AG09319 (cell line): ENCODE measurements around the gene SLC9A1.

Experiments
- DNase-seq: peaks from one replicate; pipeline ENCODE4 v3.0.0-alpha.2; 2010; ENCODE audit warnings: low read depth; ENCODE audit errors: extremely low read depth
- TF ChIP-seq, protein P1 (sequence below): IDR thresholded peaks from 2 replicates; pipeline ENCODE4 v1.5.1; 2011; ENCODE audit warnings: low read depth, mild to moderate bottlenecking, inconsistent platforms, low read length, moderate library complexity

The SLC9A1 gene

DNA sequence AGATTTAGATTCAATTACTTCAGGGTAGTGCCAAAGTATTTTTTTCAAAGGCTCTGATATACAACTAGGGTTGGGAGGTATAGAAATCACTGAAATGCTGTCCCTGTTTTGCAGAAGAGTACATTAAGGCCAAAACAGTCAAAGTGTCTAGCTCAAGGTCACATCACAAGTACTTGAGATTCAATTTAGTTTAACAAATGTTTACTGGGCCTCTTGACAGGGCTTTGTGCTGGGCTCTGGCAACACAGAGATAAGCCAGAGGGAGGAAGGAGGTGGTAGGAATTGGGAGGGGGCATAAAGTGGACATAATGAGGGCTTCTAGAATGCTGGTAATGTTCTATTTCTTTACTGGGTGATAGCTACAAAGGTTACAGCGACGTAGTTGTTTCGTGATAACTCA lies 2.3 kb upstream of the SLC9A1 start:
- no peak for DNase-seq
- TF ChIP-seq, protein P1, sequence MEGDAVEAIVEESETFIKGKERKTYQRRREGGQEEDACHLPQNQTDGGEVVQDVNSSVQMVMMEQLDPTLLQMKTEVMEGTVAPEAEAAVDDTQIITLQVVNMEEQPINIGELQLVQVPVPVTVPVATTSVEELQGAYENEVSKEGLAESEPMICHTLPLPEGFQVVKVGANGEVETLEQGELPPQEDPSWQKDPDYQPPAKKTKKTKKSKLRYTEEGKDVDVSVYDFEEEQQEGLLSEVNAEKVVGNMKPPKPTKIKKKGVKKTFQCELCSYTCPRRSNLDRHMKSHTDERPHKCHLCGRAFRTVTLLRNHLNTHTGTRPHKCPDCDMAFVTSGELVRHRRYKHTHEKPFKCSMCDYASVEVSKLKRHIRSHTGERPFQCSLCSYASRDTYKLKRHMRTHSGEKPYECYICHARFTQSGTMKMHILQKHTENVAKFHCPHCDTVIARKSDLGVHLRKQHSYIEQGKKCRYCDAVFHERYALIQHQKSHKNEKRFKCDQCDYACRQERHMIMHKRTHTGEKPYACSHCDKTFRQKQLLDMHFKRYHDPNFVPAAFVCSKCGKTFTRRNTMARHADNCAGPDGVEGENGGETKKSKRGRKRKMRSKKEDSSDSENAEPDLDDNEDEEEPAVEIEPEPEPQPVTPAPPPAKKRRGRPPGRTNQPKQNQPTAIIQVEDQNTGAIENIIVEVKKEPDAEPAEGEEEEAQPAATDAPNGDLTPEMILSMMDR: no peak

DNA sequence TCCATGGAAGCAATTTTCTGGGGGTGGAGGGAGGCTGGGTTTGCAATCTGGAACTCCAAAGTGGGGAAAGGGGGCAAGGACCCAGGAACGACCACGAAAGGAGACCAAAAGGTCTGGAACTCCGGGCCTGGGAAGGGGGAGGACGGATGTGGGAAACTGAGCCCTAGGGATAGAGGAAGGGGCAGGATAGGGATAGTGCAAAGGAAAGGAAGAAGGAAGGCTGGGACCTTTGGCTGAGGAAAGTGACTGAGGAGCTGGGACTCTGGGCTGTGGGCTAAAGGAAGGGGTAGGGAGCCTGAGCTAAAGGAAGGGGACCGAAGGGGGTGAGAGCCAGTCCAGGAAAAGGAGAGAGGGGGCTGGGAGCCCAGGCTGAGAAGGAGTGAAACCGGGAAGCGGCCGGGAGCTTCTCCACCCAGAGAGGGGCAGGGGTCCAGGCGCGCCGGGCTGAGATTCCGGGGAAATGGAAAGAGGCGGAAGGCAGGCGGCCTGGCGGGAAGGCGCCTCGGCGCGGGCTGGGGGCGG lies 395 bp downstream of the SLC9A1 start:
- DNase-seq: no peak
- TF ChIP-seq, protein P1: no peak

DNA sequence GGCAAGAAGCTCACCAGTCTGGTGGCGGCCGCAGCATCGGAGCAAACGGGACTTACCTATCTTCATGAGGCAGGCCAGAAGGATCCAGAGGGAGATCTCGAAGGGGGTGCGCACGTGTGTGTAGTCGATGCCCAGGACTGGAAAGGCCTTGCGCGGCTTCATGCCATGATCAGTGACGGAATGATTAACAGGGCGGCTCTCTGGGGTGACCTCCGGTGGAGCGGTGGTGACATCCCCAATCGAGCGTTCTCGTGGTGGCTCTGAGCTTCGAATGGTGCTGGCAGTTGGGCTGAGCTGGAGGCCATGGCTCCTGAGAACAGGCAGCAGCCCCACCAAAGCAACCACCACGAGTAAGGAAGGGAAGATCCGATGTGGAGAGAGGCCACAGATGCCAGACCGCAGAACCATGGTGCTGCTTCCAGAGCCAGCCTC lies 982 bp downstream of the SLC9A1 start:
- DNase-seq: no peak
- TF ChIP-seq, protein P1: no peak

GRCh38 chr1:27153549-27153886 lies 1.4 kb downstream of the SLC9A1 start:
- TF ChIP-seq, protein P1: no peak
- DNase-seq: no peak

DNA sequence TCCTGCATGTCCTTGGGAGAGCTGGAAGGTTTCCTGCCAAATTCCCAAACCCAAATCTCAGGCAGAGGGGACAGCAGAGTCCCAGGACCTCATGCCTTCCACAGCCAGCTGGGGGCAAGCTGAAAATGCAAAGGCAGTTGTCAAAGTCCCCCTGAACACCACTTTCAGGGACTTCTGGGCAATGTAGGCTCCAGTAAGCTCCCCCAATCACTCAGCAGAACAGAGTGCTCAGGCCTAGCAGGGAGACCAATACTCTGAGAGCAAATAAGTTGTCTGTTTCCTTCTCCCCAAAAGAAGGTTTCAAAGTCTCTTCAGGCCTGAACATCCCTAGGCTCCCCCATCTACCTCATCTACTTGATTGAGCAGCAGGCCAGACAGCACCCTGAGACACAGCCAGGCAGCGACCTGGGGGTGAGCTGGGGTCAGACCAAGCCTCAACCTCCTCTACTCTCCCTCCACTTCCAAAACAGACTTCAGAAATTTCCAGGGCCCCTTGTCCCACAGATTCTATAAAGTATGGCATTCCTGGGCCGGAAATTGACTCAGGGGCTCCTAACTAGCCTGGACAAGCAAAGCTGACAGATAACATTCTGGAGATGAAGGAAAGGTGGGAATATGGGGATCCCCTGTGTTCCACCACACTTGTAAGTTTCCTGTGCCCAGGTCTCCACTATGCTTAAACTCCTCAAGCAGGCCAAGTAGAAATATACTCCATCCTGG lies 1.9 kb downstream of the SLC9A1 start:
- TF ChIP-seq, protein P1: no peak
- DNase-seq: no peak

DNA sequence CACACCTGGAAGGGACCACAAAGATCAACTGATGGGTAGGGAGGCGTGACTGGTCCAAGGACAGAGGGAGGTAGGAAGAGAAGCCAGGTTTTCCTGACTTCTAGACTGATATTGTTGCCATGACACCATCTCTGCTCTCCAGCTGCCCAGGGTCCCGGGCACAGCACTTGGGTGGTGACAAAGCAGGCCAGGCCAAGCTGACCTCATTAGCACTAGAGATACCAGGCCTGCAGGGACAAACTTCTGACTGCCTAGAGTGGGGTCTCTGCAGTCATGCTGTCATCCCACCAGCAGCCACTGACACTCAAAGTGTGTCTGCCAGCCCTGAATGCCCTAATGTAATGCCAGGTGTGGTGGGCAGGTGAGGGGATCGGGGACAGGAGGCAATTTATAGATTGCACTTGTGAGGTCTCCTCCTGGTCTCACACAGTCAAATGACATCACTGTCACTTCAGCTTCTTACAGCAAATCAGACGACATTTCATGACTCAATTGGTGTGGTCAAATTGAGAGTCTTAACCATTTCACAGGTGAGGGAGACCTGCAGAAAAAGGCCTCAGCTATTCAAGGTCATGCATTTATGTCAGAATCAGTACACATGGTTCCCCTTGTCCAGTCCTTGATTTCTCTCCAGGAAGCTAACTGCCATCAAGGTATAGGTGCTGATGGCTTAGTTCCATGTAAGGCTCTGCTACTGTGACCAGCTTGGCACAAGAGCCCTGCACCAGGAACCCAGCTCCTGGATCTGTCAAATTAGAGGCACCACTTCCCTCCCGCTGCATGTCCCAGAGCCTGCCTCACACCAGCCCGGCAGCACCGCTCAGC lies 2.7 kb downstream of the SLC9A1 start:
- no peak for DNase-seq
- TF ChIP-seq, protein P1: no peak

GRCh38 chr1:27150641-27151040 lies 4.3 kb downstream of the SLC9A1 start:
- no peak for DNase-seq
- TF ChIP-seq, protein P1: no peak
